ENCODE results near the gene AATK.

Gene AATK

DNA sequence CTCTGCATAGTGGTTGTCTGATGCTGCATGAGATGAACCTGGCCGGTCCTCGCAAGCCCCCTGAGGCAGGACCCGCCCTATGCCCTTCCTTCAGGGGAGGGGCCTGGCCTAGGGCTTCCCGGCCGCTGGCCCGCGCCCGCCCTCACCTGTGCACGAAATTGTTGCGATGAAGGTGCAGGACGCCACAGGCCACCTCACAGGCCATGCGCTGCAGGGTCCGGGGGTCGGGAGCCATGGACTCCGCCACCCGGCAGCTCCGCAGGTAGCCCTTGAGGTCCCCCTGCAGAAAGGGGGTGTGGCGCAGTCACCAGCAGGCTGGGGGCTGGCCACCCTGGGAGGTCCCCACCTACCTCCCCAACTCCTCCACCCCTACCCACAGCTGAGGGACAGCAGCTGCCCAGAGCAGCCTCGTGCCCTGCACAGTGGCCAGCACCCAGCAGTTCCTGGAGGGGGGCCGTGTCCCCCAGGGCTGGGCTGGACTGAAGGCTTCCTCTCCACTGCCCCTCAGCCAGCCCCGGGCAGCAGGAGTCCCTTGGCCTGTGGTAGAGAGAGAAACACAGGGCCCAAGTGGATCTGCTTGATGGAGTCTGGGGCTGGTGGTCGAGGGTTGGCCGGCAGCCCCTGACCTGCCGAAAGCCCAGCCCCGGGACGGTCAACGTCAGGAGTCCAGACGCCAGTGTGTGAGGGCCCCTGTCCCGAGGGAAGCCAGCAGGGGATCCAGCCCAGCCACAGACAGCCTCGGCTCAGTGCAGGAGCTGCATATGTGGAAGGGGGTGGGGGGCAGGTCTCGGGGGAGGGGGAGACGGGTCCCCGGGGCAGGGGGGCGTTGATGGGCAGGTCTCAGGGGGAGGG is 39.5 kb downstream of the AATK start:
- DNase-seq: no peak

DNA sequence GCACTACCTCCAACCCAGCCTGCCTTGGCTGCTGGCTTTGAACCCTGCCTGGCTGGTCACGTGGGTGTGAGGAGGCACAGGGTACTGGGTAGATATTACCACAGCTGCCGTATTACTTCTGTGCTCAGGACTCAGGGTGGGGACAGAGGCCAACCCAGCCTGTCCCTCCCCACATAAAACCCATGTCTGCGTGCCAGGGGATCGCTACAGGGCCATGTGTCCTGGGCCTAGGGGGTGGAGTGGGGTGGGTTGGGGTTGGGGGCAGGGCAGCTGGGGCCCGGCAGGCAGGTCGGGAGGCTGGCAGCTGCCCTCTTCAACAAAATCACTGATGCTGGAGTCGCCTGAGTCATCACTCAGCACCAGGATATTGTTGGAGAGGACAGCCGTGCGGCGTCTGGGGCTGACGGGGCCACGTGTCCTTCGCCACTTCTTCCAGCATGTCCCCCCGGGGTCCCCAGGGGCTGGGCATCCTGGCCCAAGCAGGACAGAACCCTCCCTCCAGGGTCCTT is 40.4 kb downstream of the AATK start:
- DNase-seq: no peak

GRCh38 chr17:81124377-81124776 is 41.6 kb downstream of the AATK start:
- DNase-seq: no peak

- no peak for DNase-seq
Observed at GRCh38 chr17:81123052-81124048, 42.7 kb downstream of the AATK start.

DNA sequence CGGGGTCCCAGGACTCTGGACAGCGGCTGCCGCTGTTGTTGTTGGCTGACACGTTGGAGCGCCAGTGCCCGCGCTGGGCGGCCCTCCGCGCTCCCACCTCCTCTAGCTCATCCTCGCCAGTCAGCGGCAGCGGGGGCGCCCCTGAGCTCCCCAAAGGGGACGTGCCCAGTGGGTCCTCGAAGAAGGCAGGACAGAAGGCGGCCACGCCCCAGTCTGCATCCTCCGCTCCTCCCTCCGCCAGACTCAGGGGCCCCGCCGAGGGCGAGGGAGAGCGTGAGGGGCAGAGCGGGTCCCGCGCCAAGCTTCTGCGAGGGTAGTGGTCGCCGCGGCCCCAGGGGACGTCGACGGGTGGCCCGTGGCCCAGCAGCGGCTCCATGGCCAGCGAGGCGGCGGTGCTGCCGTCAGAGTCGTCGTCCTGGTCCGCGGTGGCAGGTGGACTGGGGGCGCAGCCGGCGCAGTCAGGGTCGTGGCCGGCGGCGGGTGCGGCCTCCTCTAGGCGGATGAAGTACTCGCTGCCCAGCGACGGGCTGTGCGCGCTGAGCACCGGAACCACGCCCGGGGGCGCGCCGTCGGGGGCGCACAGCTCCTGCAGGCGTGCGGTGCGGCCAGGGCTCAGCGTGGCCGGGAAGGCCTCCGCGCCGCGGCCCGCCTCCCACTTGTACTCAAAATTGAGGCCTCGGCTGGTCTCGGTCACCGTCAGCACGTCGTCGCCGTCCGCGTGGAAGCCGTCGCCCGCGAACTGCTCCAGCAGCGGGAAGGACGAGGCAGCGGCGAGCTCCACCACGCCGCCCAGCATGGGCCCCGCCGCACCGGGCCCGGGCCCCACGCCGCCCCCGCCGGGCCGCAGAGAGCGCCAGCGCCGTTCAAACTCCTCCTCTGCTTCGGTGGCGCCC is 43.9 kb downstream of the AATK start:
- no peak for DNase-seq

- no peak for DNase-seq
Observed at GRCh38 chr17:81120695-81121621, 45.1 kb downstream of the AATK start.

- DNase-seq: no peak
Observed at GRCh38 chr17:81120149-81120484, 45.9 kb downstream of the AATK start.

- no peak for DNase-seq
Observed at GRCh38 chr17:81119223-81120148, 46.5 kb downstream of the AATK start.

GRCh38 chr17:81118308-81119221 is 47.5 kb downstream of the AATK start:
- DNase-seq: no peak

GRCh38 chr17:81117672-81118198 is 48.3 kb downstream of the AATK start:
- no peak for DNase-seq

GRCh38 chr17:81116704-81117103 is 49.3 kb downstream of the AATK start:
- no peak for DNase-seq

DNA sequence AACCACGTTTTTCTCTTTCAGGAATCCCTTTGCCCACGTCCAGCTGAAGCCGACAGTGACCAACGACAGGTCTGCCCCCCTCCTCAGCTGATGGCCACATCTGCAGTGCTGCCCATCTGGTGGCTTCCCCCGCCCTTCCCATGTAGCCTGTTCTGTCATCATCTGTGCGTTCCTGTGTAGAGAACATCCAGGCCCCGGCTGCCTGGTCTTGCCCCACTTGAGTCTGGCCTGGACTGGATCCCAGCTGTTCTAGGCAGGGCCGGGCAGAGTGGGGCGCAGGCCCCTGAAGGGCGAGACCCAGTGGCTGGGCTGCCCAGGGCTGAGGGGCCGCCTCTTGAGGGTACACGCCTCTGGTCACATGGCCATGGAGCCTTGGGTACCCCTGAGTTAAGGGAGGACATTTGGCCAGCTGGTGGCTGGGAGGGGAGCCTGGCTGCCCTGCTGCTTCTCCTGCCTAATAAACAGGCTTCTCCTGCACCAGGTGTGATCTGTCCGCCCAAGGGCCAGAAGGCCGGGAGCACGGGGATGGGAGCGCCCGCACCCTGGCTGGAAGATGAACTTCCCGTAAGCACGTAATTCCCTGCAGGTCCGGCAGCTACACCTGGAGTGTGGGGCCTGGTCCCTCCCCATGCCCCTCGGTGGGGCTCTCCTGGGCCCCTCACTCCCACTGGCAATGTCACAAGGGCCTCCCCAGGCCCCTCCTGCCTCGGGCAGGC is 50.1 kb downstream of the AATK start:
- DNase-seq: no peak

GRCh38 chr17:81115219-81115618 is 50.8 kb downstream of the AATK start:
- DNase-seq: no peak

DNA sequence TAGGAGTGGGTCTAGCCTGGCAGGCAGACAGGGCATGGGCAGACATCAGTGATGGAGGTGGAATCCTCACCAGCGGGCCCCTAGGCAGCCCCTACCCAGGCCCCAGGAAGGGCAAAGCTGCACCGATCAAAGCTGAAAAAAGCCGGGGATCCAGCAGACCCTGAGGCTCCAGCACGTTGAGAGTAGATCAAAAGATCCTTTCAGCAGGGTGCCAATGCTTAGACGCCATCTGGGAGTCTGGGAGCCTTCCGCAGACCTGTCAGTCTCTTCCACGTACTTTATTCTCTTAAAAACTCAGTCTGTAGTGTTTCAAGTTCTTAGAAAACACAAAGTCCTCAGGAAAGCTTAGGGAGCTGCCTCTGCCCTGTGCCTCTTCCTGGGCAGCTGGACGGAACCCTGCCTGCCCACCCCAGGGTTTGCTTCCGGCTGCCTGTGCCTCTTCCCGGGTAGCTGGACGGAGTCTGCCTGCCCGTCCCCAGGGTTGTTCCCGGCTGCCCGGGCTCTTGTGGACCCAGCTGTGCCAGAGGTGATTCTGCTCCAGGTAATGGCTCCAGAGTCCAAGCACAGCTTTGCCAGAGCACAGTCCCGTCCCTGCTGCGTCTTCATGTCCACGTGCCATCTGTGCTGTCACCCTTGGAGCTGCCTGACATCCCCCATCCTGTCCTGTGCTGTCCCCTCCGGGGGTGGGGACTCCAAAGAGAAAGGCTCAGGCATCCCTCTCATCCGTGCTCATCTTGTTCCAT is 51.5 kb downstream of the AATK start:
- no peak for DNase-seq

DNA sequence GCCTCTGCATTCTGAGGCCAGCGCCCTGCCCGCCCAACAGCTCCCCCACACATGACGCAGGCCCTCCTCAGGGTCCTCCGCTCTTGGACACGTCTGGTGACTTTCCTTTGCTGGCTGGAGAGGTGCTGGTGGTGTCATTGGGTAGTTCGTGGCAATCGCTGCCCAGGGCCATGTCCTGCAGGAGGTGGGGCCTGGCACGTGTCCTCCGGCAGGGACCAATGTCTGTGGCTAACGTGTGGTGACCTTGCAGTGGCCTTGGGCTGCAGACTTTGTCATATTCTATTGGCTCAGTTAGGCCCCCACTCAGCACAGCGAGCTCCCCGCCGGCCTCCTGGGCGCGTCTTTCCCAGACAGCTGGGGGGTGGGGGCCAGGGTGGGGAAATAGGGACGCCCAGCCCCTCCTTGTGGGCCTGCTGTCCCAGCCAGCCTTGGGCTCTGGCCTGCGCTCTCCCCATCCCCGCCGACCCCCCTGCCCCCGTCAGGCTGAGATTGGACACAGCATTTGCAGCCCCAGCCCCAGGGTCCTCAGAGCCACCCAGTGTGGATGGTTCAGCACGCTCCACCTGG is 52.8 kb downstream of the AATK start:
- DNase-seq: no peak

DNA sequence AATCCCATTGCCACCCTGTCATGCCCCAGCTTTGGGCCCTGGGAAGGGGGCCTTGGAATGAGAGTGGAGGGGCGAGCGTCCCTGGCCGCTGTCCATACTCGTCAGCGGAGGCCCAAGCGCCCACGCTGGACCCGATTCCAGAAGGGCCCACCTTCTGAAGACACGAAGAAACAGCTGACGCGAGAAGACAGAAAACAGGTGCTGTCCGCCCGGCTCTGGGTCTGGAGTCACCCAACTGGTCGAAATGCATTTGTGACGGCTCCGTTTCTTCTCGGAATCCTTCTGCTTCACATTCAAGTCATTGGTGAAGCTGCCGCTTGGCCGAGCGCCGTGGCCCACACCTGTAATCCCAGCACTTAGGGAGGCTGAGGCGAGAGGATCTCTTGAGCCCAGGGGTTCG is 53.6 kb downstream of the AATK start:
- no peak for DNase-seq

- DNase-seq: no peak
Observed at GRCh38 chr17:81111066-81111465, 55.0 kb downstream of the AATK start.

All from SIG-M5 (cell line).